Stimulated activated CD8-positive, alpha-beta memory T cell treated with anti-CD3 and anti-CD28 coated beads, Interleukin-7, amount 100 ng/mL, for 48 hours (primary cell): ENCODE data around the gene DBH.

Experiments
- DNase-seq, 2 donors: peaks; one replicate each; pipeline ENCODE4 v3.0.0-alpha.2; 2020; ENCODE audit warnings: low read depth in 1 of 2; ENCODE audit errors: extremely low read depth in 1 of 2

DBH gene

DNA sequence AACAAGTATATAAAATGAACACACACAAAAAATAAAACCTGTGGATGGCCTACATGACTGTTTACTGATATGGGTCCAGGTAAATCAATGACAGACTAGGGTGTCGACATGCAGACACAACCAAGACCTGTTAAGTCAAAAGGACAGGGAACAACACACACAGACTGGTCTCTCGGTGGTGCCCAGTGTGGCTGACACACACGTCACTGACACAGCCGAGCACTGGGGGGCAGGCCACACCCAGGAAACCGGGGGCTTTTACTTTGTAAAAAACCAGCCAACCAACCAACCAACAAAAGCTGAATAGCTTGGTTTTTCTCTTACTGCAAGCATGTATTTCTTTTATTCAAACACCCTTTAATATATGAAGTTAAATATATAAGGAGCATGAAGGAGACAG lies 31.9 kb upstream of the DBH start:
- DNase-seq, result peak in 1 of 2 donors; percentile 18

DNA sequence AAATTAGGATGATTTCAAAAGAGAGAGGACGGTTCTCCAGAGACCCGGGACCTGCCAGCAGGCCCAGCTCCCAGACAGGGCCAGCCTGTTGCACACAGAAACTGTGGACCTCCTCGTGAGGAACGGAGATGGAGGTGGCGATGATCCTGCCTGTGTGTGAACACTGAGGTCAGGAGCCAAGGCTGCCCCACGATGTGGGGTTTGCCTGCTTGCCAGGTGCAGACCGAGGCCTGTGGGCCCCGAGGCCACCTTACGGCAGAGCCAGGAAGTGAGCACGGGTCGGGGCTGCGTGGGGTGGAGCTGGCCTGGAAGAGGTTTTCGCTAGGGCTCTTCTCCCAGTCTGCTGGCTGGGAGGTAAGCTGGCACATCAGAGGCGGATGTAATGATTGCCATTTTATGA lies 31.3 kb upstream of the DBH start:
- no peak for DNase-seq

DNA sequence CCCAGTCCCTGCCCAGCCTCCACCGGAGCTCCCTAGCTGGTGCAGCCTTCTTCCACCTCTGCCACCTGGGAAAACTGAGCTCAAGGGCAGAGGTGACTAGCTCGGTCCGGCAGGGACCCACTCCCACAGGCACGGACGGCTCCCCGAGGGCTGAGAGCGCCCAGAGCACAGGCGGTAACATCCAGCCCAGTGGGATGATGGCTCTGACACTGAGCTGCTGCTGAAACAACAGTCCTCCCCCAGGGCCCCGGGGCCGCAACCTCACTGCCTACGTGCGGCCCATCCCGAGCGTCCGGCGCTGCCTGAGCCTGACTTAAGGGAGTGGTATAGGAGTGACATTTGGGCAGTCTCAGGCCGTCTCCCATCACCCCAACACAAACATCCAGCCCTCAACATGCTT lies 30.7 kb upstream of the DBH start:
- no peak for DNase-seq

DNA sequence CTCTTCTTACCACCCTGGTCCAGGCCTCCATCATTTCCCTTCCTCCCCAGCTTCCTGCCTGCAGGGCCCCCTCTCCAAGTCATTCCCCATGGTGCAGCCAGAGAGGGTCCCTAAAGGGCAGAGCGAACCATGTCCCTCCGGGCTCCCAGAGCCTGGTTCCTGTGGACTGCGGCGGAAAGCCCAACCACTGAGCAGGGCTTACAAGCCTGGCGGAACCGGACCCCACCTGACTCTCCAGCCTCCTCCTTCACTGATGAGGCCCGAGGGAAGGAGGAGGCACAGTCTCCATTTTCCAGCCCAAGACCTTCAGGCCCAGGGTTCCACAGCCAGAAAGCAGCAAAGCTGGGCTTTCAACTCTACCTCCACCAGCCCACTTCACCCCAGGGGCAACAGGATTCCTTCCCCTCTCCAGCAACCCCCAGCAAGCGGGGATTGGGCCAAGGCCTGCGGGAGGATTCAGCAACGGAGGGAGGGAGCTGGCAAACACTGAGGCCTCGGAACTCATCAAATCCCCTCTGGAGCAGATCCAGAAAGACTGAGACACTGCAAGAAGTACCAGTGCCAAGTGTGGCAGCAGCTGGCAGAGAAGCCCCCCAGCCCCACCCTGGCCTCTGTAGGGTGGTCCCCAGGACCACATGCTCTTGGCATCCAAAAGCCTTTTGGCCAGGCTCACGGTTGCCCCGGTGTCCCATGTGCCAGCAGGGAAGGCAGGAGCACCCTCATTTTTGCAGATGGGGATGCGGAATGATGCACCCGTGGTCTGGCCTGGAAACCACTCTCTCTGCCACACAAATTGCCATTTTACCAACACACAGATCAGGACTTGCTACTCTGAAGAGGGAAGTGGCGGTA lies 30.1 kb upstream of the DBH start:
- no peak for DNase-seq

DNA sequence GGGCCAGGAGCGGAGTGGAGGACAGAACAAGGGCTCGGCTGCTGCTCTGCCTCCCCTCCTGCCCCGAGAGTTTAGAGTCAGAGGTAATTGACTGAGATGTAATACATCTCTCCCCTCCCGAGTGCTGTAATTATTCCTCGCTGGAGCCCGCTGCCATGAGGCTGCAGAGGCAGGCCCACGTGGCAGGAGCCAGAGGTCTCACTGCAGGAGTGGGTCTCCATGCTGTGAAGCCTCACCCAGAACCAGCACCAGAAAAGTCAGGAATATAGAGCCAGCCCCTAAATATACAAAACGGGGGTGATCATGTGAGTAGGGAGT lies 29.5 kb upstream of the DBH start:
- DNase-seq, result no peak

DNA sequence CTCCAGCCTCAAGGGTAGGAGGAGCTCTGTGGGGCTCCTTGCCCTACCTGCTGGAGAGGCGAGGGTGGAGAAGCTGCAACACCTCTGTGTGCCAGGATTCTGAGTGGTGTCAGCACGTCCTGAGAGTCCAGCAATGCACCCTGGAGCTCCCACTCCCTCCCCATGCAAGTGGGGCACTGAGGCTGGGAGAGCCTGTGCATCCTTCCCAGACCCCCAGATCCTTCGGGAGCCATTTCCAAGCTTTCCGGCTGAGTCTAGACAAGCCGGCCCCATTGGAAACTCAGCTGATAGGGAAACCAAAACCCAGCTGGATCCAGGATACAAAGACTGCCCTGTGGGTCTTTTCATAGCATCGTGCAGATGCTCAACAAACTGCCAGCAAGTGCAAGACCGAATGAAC lies 28.8 kb upstream of the DBH start:
- no peak for DNase-seq

DNA sequence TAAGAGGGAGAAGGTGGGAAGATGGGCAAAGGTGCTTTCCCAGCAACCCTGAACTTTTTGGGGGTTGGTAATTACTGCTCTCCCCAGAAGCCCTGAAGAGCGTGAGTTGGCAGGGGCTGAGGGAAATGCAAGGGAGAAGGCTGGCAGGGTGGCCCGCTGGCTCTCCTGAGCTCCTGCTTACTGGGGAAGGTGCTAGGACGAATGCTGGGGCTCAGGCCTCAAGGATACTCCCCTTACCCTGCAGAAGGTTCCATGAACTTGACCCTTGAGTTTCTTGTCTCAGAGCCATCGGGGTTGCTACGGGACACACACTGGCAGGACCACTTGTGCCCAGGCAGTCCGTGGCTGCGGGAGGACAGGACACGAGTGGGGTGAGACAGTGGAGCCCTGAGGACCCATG lies 28.2 kb upstream of the DBH start:
- no peak for DNase-seq

DNA sequence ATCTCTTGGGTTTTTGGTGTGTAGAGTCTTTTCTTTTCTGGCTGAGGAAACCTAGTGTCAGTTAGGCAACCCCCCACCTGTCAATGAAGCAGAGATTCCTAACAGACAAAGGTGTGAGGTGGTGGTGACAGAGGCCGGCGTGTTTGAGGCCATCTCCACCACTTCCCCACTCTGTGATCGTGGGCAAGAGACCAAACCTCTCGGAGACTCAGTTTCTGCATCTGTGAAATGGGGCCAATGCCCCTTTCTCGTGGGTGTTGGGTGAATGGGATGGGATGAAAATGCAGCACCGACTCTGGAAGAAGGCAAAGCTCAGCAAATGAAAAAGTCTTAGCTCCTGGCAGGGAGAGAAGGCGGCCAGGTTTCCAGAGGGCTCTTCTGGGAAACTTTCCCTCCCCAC lies 27.8 kb upstream of the DBH start:
- DNase-seq, result no peak

DNA sequence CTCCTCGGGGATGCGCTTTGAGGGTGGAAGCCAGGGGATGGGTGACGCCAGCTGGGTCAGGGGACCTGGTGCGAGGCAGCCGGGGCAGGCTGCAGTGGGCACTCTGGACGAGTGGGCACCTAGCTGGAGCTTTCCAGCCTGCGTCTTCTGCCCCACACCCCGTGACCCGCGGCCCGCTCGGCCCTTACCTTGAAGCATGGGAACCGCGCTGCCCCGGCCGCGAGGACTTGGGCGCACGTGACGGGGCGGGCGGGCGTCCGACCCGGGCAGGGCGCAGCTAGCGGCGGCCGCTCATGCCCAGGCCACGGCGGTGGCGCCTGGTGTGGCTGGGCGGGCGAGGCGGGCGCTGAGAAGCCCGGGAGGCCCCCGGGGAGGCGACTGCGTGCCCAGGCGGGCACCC lies 27.3 kb upstream of the DBH start:
- no peak for DNase-seq

DNA sequence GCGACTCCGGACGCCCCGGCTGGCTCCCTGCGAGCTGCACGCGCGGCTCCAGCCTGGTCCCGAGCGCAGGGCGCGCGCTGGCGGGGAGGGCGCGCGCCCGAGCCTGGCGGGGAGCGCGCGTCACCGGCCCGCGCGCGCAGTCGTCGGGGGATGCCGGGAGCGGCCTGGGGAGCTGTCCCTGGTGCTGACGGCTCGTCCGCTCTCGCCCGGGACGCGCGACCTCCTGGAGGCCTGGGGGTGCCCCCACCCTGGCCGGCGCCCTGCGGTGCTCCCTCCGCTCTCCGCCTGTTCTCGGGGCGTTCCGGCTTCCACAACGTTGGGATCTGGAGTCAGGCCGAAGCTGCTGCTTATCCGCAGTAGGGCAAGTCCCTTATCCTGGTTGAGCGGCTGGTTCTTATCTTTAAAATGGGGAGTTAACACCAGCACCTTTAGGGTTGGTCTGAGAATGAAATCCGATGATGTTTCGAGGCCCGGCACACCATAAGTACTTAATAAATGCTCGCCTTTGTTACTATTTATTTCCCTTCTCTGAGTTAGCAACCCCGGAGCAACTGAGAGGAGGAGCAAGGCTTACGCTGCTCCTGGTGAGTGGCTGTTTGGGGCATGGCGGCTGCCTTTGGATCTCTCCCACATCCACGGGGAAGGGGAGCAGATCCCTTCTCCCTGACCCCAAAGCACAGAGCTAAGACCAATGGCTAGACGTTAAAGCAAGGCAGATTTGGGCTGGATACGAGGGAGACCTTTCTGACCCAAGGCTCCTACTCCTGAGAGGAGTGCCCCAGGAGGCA lies 26.7 kb upstream of the DBH start, which contains the start of gene FAM163B:
Gene FAM163B (minus strand): TSS at position 79 of the 788 bp plus-strand sequence. CDS start 29,166 bp downstream, outside the sequence.
- DNase-seq, result no peak

DNA sequence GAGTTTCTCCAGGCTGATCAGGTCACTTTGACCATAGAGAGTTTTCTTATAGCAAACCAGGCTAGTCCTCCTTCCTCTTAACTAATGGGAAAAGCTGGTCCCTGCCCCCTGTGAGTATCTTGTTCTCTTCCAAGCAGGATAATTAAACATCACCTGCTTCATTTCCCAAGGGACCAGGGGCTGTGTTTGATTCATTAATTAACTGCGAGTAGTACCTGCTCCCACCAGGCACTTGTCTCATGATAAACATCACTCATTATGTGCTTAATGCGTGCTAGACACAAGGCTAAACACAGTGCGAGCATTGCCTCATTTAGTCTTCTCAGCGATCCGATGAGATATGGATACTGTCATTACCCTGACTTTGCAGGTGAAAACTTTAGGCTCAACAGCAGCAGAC lies 25.3 kb upstream of the DBH start:
- no peak for DNase-seq

DNA sequence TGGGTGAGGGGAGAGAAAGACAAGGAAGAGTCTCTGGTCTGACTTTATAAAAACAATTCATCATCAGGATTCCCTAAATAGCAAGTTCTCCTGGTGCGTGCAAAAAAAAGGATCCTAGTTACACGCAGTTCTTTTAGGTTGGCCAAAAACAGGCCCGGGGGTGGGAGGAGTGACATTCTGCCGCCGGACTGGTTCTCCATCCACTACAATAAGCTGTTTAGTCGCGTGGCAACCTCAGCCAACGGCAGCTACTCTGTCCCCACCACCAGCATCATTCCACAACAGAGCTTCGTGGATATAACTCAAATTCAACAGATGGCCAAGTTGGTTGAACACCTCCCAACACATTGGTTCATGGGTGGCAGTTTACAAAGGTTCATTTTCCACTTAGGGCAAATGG lies 24.1 kb upstream of the DBH start:
- no peak for DNase-seq

DNA sequence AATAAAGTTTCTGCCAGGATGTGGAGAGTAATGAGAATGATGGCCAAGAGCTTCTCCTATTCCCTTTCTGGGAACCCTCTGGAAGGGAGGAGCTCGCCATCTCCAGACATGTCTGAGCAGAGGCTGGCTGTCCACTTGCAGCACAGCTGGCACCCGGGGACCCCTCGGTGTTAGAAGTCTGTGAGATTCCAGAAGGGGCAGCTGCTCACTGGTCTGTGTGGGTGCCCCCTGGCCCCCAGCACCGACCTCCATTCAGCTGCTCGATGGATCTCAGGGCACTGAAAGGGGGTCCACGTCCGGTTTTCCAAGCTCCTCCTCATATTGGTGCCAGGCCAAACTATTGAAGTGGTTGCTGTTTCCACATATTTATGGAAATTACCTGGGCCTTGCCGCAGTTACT lies 23.3 kb upstream of the DBH start:
- DNase-seq, result no peak

DNA sequence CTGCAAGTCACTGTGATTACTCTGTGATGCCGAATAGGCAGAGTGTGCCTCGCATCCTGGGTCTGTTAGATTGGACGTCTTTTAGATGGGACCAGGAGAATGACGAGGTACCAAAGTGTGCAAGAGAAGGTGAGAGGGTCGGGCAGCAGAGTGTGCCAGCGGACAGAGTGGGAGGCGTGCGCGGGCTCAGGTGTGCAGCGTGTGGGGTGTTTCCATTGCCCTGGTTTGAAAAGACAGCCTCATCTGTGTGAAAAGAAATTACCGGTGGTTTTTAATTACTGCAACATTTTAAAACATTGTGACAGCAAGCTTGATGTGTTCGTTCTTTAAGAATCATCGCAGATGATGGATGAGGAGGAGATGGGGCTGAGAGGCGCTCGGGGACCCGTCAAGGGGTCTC lies 22.7 kb upstream of the DBH start:
- DNase-seq, result no peak

DNA sequence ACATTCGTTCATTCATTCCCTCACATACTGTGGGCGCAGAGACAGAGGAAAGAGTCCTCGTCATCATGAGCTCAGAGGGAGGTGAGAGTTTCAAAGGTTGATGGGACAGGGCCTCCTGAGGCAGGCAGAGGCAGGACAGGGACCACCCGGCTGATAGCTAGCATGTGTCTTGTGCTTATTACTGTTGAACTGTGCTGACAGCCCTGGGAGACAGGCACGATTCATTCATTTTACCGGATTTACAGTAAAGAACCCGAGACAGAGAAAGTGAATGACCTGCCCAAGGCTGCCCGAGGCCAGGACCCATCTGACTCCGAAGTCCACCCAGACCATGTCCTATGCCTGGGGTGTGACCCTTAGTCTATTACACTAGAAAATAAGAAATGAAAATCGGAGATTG lies 22.1 kb upstream of the DBH start:
- no peak for DNase-seq

DNA sequence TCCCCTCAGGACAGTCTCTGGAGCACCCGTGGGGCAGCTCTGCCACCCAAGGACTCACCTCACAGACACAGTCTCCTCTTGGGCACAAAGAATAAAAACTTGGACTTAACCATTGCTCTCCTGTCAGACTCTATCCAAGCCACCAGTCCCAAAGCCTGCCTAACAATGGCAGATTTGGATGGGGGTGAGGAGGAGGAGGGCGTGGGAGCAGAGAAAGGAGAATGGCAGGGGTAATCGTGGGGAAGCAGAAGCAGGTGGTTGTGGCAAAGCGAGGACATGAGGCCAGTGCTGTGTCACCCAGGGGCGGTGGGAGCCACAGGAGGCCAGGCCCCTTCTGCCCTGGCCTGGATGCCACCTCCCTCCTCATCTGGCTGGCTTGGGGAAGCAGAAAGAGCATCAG lies 21.5 kb upstream of the DBH start:
- no peak for DNase-seq

DNA sequence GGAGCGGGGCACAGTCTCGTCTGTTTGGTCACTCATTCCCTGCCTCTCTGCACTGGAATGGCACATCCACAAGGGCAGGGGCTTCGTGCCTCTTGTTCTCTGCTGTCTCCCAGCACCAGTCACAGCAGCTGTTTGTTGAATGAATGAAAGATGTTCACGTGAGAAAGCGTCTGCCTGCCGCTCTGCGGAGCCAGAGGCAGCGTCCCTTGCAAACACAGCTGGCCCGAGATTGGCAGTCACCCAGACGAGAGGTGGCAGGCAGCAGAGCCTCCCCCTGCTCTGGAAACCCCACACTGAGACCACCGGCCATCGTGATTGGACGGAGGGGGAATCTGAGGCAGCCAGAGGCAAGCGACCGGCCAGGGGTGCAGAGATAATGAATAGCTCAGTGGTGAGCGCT lies 21.0 kb upstream of the DBH start:
- no peak for DNase-seq

DNA sequence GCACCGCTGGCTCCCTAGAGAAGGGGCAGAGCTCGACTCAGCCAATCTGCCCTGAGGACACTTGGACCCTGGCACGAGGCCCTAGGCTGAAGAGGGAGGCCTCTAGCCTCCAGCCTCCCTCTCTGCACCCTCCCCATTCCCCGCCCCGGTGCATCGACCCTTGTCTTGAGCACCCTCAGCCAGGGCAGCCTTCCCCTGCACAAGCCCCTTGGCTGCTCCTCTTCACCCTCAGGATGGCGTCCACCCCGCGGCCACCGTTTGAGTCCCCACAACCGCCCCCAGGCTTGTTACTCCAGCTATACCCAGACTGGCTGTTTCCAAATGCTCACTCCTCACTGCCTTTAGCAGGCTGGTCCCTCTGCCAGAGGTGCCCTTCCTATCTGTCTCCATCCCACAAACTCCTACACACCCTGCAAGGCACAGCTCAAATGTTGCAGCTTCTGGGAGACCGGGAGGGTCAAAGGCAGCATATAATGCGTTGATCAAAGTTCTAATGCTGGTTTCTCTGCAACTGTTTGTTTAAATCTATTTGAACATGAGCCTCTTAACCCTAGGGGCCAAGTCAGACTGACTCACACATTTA lies 20.5 kb upstream of the DBH start:
- DNase-seq, result no peak

DNA sequence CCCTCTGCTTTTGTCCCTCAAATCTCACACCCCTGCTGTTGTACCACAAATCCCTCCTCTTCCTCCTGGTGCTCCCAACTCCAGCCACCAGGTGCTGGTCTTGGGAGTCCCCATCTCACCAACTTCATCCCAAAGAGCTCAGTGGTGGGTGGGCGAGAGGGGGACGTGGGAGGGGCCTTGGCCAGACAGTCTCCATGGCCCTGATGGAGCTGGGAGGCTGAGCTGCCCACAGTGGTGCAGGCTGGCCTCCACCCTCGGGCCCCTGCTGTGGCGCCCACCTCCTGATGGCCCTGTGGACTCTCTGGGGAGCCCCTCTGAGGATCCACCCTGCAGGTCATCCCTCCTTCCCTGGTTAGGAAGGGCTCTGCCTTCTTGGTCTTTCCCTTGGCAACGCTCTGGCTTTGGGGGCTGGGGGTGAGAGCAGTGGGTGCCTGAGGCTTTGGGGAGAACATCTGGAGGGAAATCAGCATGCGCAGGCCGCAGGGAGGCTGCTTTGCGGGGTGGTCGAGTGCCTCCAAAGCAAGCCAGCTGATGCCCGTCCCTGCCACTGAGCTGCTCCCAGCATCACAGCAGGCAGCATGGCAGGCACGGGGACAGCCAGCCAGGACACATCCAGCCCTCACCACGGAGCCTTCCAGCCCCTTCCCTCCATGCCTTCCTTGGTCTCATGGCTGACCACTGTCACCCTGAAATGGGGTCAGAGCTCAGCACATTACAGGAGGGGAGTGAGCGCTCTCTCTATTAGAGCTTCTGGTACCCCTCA lies 19.3 kb upstream of the DBH start:
- no peak for DNase-seq

DNA sequence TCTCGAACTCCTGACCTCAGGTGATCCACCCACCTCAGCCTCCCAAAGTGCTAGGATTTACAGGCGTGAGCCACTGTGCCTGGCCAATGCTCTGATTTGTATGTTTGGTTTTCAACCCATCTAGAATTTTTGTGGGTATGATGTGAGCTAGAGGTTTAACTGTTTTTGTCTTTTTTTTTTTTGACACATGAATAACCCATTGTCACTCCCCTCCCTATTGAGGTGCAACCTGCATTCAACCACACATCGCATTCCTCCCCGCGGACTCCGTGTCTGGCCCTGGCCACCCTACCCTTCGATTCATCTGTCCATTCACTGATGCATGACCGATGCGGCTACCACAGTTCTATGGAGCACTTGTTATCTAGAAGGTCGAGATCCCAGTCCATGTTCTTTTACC lies 17.4 kb upstream of the DBH start:
- no peak for DNase-seq

DNA sequence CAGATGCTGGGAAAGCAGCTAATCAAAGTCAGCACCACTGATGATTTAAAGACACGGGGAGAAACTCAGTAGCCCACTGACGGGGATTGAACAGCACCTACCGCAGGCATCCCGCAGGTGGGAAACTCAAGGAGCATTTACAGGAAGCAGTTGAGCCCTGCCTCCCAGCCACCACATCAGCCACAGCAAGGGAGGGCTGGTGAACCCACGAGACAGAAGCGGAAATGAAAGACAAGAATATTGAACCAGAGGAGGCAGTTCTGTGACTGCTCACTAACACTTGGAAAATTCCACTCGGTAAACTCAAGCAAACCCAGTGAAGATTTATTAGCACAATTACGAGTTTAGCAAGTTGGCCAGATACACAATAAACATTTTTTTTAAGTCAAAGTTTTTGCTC lies 16.4 kb upstream of the DBH start:
- peak; percentile 17 to 42 for DNase-seq
